ENCODE results near the gene PGF. TPM values are rescaled to one million over a fixed set of nuclear protein-coding genes. Genes with fewer than 3 reads are reported as not detected.

Gene PGF
- total RNA-seq, 1 donor from 2014 or later = 8.3 TPM

- no peak overlapping the region for H3K4me3 ChIP-seq
- H3K36me3 ChIP-seq = no peaks in the 10 kb centered on the region
- DNase-seq (ENCODE audit: extremely low spot score in 2 of 2) = no peak
- H3K9me3 ChIP-seq = no peaks in the 10 kb centered on the region
- intact Hi-C loops (cut with DNase I) = loop anchor here (10.0 kb wide), 1 partner anchor 174 kb away; no protein-coding TSS in a partner anchor
- H3K4me1 ChIP-seq = peaks cover 36% of the 10 kb centered on the region
- TF ChIP-seq CTCF (IDR thresholded peaks at IDR 0.05) (no peak), POLR2AphosphoS5 (IDR thresholded peaks at IDR 0.05; ENCODE audit: insufficient read depth in 1 of 2, low read depth in 1 of 2) (no peak), POLR2A (IDR thresholded peaks at IDR 0.05) (no peak)
- H3K27me3 ChIP-seq = no peaks in the 10 kb centered on the region
- no peak overlapping the region for H3K27ac ChIP-seq
These were observed 44.2 kb downstream of the PGF start for GRCh38 chr14:74911221-74911620.

- no peak overlapping the region for H3K27ac ChIP-seq
- H3K4me1 ChIP-seq = peaks cover 37% of the 10 kb centered on the region
- H3K4me3 ChIP-seq = no peak overlapping the region
- intact Hi-C loops (cut with DNase I) = loop anchor here (10.0 kb wide), 1 partner anchor 174 kb away; no protein-coding TSS in a partner anchor
- H3K9me3 ChIP-seq = no peaks in the 10 kb centered on the region
- H3K27me3 ChIP-seq = no peaks in the 10 kb centered on the region
- DNase-seq (ENCODE audit: extremely low spot score in 2 of 2) = no peak
- H3K36me3 ChIP-seq = no peaks in the 10 kb centered on the region
- no peak for TF ChIP-seq CTCF (IDR thresholded peaks at IDR 0.05)
- TF ChIP-seq POLR2A (IDR thresholded peaks at IDR 0.05) = no peak
- TF ChIP-seq POLR2AphosphoS5 (IDR thresholded peaks at IDR 0.05; ENCODE audit: insufficient read depth in 1 of 2, low read depth in 1 of 2) = no peak
These were observed 44.8 kb downstream of the PGF start for GRCh38 chr14:74910556-74910955.

GRCh38 chr14:74909911-74910310 lies 45.5 kb downstream of the PGF start:
- Histone ChIP-seq H3K27ac (no peak overlapping the region), H3K4me3 (no peak overlapping the region), H3K9me3 (no peaks in the 10 kb centered on the region), H3K36me3 (no peaks in the 10 kb centered on the region), H3K27me3 (no peaks in the 10 kb centered on the region), H3K4me1 (peaks cover 42% of the 10 kb centered on the region)
- intact Hi-C loops (cut with DNase I) = loop anchor here (5.0 to 10.0 kb wide), 2 partner anchors 48 to 175 kb away; no protein-coding TSS in a partner anchor
- DNase-seq (ENCODE audit: extremely low spot score in 2 of 2) = no peak
- no peak for TF ChIP-seq CTCF (IDR thresholded peaks at IDR 0.05)
- TF ChIP-seq POLR2A (IDR thresholded peaks at IDR 0.05) = no peak
- TF ChIP-seq POLR2AphosphoS5 (IDR thresholded peaks at IDR 0.05; ENCODE audit: insufficient read depth in 1 of 2, low read depth in 1 of 2) = no peak

- H3K4me3 ChIP-seq = no peak overlapping the region
- no peaks in the 10 kb centered on the region for H3K27me3 ChIP-seq
- peaks cover 39% of the 10 kb centered on the region for H3K4me1 ChIP-seq
- no peak for DNase-seq (ENCODE audit: extremely low spot score in 2 of 2)
- no peaks in the 10 kb centered on the region for H3K36me3 ChIP-seq
- no peaks in the 10 kb centered on the region for H3K9me3 ChIP-seq
- H3K27ac ChIP-seq = no peak overlapping the region
- no peak for TF ChIP-seq POLR2AphosphoS5 (IDR thresholded peaks at IDR 0.05; ENCODE audit: insufficient read depth in 1 of 2, low read depth in 1 of 2)
- no peak for TF ChIP-seq CTCF (IDR thresholded peaks at IDR 0.05)
- intact Hi-C loops (cut with DNase I) = loop anchor here (5.0 kb wide), 1 partner anchor 47 kb away; no protein-coding TSS in a partner anchor
These were observed 45.9 kb downstream of the PGF start for GRCh38 chr14:74909501-74909900.

- H3K27me3 ChIP-seq = no peaks in the 10 kb centered on the region
- DNase-seq (ENCODE audit: extremely low spot score in 2 of 2) = no peak
- H3K4me3 ChIP-seq = no peak overlapping the region
- H3K4me1 ChIP-seq = peaks cover 33% of the 10 kb centered on the region
- intact Hi-C loops (cut with DNase I) = loop anchor here (5.0 kb wide), 1 partner anchor 47 kb away; no protein-coding TSS in a partner anchor
- no peaks in the 10 kb centered on the region for H3K9me3 ChIP-seq
- TF ChIP-seq POLR2AphosphoS5 (IDR thresholded peaks at IDR 0.05; ENCODE audit: insufficient read depth in 1 of 2, low read depth in 1 of 2) = no peak
- no peak for TF ChIP-seq POLR2A (IDR thresholded peaks at IDR 0.05)
- no peak for TF ChIP-seq CTCF (IDR thresholded peaks at IDR 0.05)
- no peak overlapping the region for H3K27ac ChIP-seq
- H3K36me3 ChIP-seq = peaks cover 0 to under 1% of the 10 kb centered on the region in 2 donors
These were observed 46.5 kb downstream of the PGF start for GRCh38 chr14:74908861-74909341.

Data from vagina (tissue), 2 donors.